ENCODE results near the gene SH3GL1. TPM values are rescaled to one million over a fixed set of nuclear protein-coding genes. Genes with fewer than 3 reads are reported as not detected.

Gene SH3GL1
- total and polyA plus RNA-seq, 10 of the 15 experiments (the other 5 are each of a cell fraction or from before 2014, with no cell fraction given): 0.93 to 47.4 (median 28.4) TPM

GRCh38 chr19:4337906-4338440 is 62.4 kb downstream of the SH3GL1 start:
- RAD21 ChIA-PET (ENCODE audit: unreplicated experiment): no interaction called here
- POLR2A ChIA-PET: interaction anchor here (0.5 to 0.8 kb wide), 2 partner anchors 30 to 61 kb away, joined by 3 read pairs; no protein-coding TSS in a partner anchor
- Histone ChIP-seq H3K4me1 (ENCODE audit: control insufficient read depth, insufficient read depth, low read length) (peaks cover 7% of the 10 kb centered on the region), H3K27ac (ENCODE audit: control insufficient read depth, insufficient read depth) (peak overlapping the region; percentile 81), H3K4me3 (peak overlapping the region; percentile 85), H3K79me2 (ENCODE audit: control insufficient read depth, insufficient read depth, low read length) (no peaks in the 10 kb centered on the region), H2AFZ (ENCODE audit: control insufficient read depth, low read depth, low read length) (peak overlapping the region; percentile 83), H3K4me2 (ENCODE audit: control insufficient read depth, insufficient read depth) (peak overlapping the region; percentile 87), H3K27me3 (replicated peaks in 1 of 2; ENCODE audit: control insufficient read depth in 2 of 2, insufficient read depth in 2 of 2, low read length in 1 of 2) (no peaks in the 10 kb centered on the region), H3K9me3 (replicated peaks; ENCODE audit: control insufficient read depth, insufficient read depth, low read length) (no peaks in the 10 kb centered on the region), H3K36me3 (ENCODE audit: control insufficient read depth in 2 of 2, insufficient read depth in 2 of 2, low read length in 1 of 2) (no peaks in the 10 kb centered on the region), H4K20me1 (ENCODE audit: control insufficient read depth, insufficient read depth) (no peaks in the 10 kb centered on the region), H3K9ac (ENCODE audit: control insufficient read depth, insufficient read depth, low read length) (peak overlapping the region; percentile 72)
- FAIRE-seq (no peak), ATAC-seq (no peak), DNase-seq (ENCODE audit: low read depth, low spot score) (no peak)
- in situ Hi-C loops (cut with MboI): no loop called here
- SMC1A ChIA-PET (ENCODE audit: uncharacterized antibody, unreplicated experiment): interaction anchor here (0.6 to 2.3 kb wide), 3 partner anchors 14 to 399 kb away, joined by 4 to 8 read pairs (median 4); partner anchors contain the start of gene CHAF1A
- TSS peak; percentile 74 for BruUV-seq (replicated peaks)
- WGBS (ENCODE audit: insufficient coverage, insufficient replicate concordance, low lambda C conversion rate, missing lambda C conversion rate): 32% methylated on average over 14 of the region's 14 CpGs
- no peak for TF ChIP-seq DPF2 (IDR thresholded peaks at IDR 0.05)
- TF ChIP-seq HSF1 (IDR thresholded peaks at IDR 0.05; ENCODE audit: low read depth, low read length): no peak
- TF ChIP-seq E2F4 (IDR thresholded peaks at IDR 0.05; ENCODE audit: low read depth, low read length): no peak
- TF ChIP-seq MLLT1 (IDR thresholded peaks at IDR 0.05): peak; percentile 51; the same call in 1 of the 2 replicates
- 0 out of 2 replicates have a peak, but pooled peaks have one; percentile 30 for TF ChIP-seq TAF1 (IDR thresholded peaks at IDR 0.05; ENCODE audit: borderline replicate concordance, low read depth, low read length)
- peak in 1 of 2 experiments; percentile 28; a peak in 1 of 4 replicates for TF ChIP-seq IKZF2 (IDR thresholded peaks at IDR 0.05)
- TF ChIP-seq RAD21 (IDR thresholded peaks at IDR 0.05; ENCODE audit: insufficient read depth, low read depth, low read length): no peak
- TF ChIP-seq RELB (IDR thresholded peaks at IDR 0.05; ENCODE audit: low read depth): peak; percentile 27; the same call in 1 of the 2 replicates
- intact Hi-C loops (cut with micrococcal nuclease; ENCODE audit: unreplicated experiment): no loop called here
- CTCF ChIA-PET: interaction anchor here (1.0 to 2.4 kb wide), 3 partner anchors 14 to 71 kb away, joined by 3 to 10 read pairs (median 5); no protein-coding TSS in a partner anchor
